ENCODE data around the gene PFKP.

PFKP gene

GRCh38 chr10:3034616-3035015 is 32.7 kb upstream of the PFKP start:
- H2BK5ac ChIP-seq (ENCODE audit: low read length), result no peak overlapping the region
- H2BK120ac ChIP-seq (ENCODE audit: low read depth, low read length), result no peak overlapping the region
- WGBS (ENCODE audit: extremely low coverage, insufficient coverage, low lambda C conversion rate), result no CpG with 5 or more reads among the region's 4 CpGs
- H3K4me1 ChIP-seq (ENCODE audit: control insufficient read depth, low read depth, low read length), result no peaks in the 10 kb centered on the region
- H3K56ac ChIP-seq (ENCODE audit: low read length), result no peak overlapping the region
- no peak overlapping the region for H3K27ac ChIP-seq (ENCODE audit: low read depth, low read length)
- H3K79me2 ChIP-seq (ENCODE audit: control insufficient read depth, insufficient read depth, low read length), result no peaks in the 10 kb centered on the region
- H3K4me2 ChIP-seq (ENCODE audit: low read length), result no peak overlapping the region
- no peaks in the 10 kb centered on the region for H3K36me3 ChIP-seq (ENCODE audit: control insufficient read depth, insufficient read depth, low read length)
- no peak overlapping the region for H4K5ac ChIP-seq (ENCODE audit: low read length)
- H3K27me3 ChIP-seq (ENCODE audit: insufficient read depth, low read length, poor library complexity), result no peaks in the 10 kb centered on the region
- no peak overlapping the region for H3K9ac ChIP-seq (ENCODE audit: low read length)
- no peak for DNase-seq
- no peak overlapping the region for H2BK15ac ChIP-seq (replicated peaks; ENCODE audit: low read depth)
- H3K79me1 ChIP-seq (ENCODE audit: low read length), result no peaks in the 10 kb centered on the region
- no peak overlapping the region for H3K4ac ChIP-seq (ENCODE audit: low read depth, low read length)
- H3K4me3 ChIP-seq (ENCODE audit: low read length), result no peak overlapping the region
- H3K23ac ChIP-seq (ENCODE audit: low read length), result no peak overlapping the region
- no peak overlapping the region for H3K18ac ChIP-seq (ENCODE audit: low read length)
- no peak overlapping the region for H4K8ac ChIP-seq (ENCODE audit: low read depth, low read length)
- H2AK5ac ChIP-seq (ENCODE audit: low read length), result no peak overlapping the region

DNA sequence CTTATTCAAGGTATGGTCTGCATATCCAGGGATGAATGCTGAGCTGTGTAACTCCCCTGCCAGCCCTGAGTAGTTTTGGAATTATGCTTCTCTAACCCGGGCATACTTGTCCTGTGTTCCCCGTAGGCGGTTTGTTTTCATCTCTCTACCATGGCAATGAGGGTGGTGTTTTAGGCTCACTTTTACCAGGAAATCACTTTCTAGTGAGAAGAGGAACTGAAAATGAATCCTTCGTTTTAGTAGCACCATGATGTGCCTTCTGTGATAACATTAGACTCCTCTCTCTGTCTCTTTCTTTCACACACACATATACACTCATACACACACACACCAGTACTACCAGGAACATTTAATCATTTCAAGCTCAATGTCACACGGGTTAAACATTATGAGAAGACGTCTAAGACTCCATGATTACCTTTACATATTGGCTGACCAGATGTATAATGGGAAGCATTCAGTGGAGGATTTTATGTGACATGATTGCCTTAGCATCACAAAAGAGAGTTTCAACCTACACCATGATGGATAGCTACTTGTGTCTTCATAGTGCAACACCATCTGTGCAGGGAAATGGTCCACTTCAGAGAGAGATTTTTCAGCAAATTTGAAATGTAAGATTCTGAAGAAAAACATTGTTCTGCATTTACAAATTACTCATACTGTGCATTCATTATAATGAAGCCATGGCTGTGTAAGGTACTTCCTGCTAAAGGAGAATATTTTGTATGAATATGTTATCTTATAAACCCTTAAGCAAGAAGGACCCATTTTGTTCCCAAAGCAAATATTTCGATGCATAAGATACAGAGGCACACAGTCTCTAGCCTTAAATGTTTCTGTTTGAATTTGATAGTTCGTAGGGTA is 31.0 kb upstream of the PFKP start:
- no peak overlapping the region for H2BK120ac ChIP-seq (ENCODE audit: low read depth, low read length)
- no peak overlapping the region for H2BK15ac ChIP-seq (replicated peaks; ENCODE audit: low read depth)
- no peak overlapping the region for H3K56ac ChIP-seq (ENCODE audit: low read length)
- no peak overlapping the region for H2BK5ac ChIP-seq (ENCODE audit: low read length)
- no peak overlapping the region for H3K27ac ChIP-seq (ENCODE audit: low read depth, low read length)
- H4K8ac ChIP-seq (ENCODE audit: low read depth, low read length), result no peak overlapping the region
- no CpG with 5 or more reads among the region's 8 CpGs for WGBS (ENCODE audit: extremely low coverage, insufficient coverage, low lambda C conversion rate)
- no peak for DNase-seq
- no peak overlapping the region for H3K4me3 ChIP-seq (ENCODE audit: low read length)
- H3K4me1 ChIP-seq (ENCODE audit: control insufficient read depth, low read depth, low read length), result no peaks in the 10 kb centered on the region
- H3K9ac ChIP-seq (ENCODE audit: low read length), result no peak overlapping the region
- H3K4ac ChIP-seq (ENCODE audit: low read depth, low read length), result no peak overlapping the region
- H3K79me1 ChIP-seq (ENCODE audit: low read length), result no peaks in the 10 kb centered on the region
- H4K5ac ChIP-seq (ENCODE audit: low read length), result no peak overlapping the region
- H3K18ac ChIP-seq (ENCODE audit: low read length), result no peak overlapping the region
- H2AK5ac ChIP-seq (ENCODE audit: low read length), result no peak overlapping the region
- no peak overlapping the region for H3K4me2 ChIP-seq (ENCODE audit: low read length)
- no peaks in the 10 kb centered on the region for H3K27me3 ChIP-seq (ENCODE audit: insufficient read depth, low read length, poor library complexity)
- no peaks in the 10 kb centered on the region for H3K79me2 ChIP-seq (ENCODE audit: control insufficient read depth, insufficient read depth, low read length)
- no peaks in the 10 kb centered on the region for H3K36me3 ChIP-seq (ENCODE audit: control insufficient read depth, insufficient read depth, low read length)
- no peak overlapping the region for H3K23ac ChIP-seq (ENCODE audit: low read length)

DNA sequence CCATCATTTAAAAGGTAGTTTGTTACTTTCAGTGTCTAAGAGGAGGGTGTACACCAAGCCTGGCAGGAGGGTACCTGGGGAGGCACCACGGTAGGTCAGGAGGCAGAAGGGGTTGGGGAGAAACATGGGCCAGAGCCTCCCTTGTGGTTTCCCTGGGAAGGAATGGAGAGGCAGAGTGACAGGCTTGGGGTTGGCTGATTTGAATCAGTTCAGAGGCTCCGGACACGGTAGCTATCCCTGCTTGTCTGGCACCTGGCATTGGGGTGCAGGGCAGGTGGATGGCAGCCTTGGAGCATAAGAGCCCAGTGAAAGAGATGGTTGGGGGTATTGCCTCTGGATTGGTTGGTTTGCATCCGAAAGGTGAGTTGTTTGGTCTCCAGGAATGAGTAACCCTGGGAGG is 30.2 kb upstream of the PFKP start:
- H2AK5ac ChIP-seq (ENCODE audit: low read length), result no peak overlapping the region
- H3K18ac ChIP-seq (ENCODE audit: low read length), result no peak overlapping the region
- WGBS (ENCODE audit: extremely low coverage, insufficient coverage, low lambda C conversion rate), result no CpG with 5 or more reads among the region's 4 CpGs
- no peak overlapping the region for H3K56ac ChIP-seq (ENCODE audit: low read length)
- no peak overlapping the region for H2BK5ac ChIP-seq (ENCODE audit: low read length)
- no peak overlapping the region for H3K4ac ChIP-seq (ENCODE audit: low read depth, low read length)
- H3K4me1 ChIP-seq (ENCODE audit: control insufficient read depth, low read depth, low read length), result no peaks in the 10 kb centered on the region
- H3K79me1 ChIP-seq (ENCODE audit: low read length), result no peaks in the 10 kb centered on the region
- H3K4me3 ChIP-seq (ENCODE audit: low read length), result no peak overlapping the region
- no peaks in the 10 kb centered on the region for H3K36me3 ChIP-seq (ENCODE audit: control insufficient read depth, insufficient read depth, low read length)
- H3K27ac ChIP-seq (ENCODE audit: low read depth, low read length), result no peak overlapping the region
- H3K9ac ChIP-seq (ENCODE audit: low read length), result no peak overlapping the region
- H3K27me3 ChIP-seq (ENCODE audit: insufficient read depth, low read length, poor library complexity), result no peaks in the 10 kb centered on the region
- no peak overlapping the region for H4K5ac ChIP-seq (ENCODE audit: low read length)
- DNase-seq, result no peak
- H4K8ac ChIP-seq (ENCODE audit: low read depth, low read length), result no peak overlapping the region
- H2BK15ac ChIP-seq (replicated peaks; ENCODE audit: low read depth), result no peak overlapping the region
- no peak overlapping the region for H3K23ac ChIP-seq (ENCODE audit: low read length)
- no peaks in the 10 kb centered on the region for H3K79me2 ChIP-seq (ENCODE audit: control insufficient read depth, insufficient read depth, low read length)
- no peak overlapping the region for H2BK120ac ChIP-seq (ENCODE audit: low read depth, low read length)
- no peak overlapping the region for H3K4me2 ChIP-seq (ENCODE audit: low read length)

DNA sequence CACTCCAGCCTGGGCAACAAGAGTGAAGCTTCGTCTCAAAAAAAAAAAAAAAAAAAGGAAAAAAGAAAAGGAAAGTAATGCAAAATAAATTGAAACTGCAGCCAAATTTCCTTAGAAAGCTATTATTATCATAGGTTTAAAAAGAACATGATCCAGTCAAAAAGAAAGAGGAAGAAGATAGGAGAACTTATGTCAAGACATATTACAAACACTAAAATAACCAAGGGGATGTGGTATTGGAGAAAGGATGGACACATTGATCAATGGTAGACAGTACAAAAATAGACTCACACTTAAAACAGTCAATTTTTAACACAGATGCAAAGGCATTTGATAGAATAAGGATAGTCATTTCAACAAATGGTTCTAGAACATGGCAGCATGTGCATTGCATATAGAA is 27.3 kb upstream of the PFKP start:
- Histone ChIP-seq H3K4me3 (ENCODE audit: low read length) (no peak overlapping the region), H3K9ac (ENCODE audit: low read length) (no peak overlapping the region), H3K36me3 (ENCODE audit: control insufficient read depth, insufficient read depth, low read length) (no peaks in the 10 kb centered on the region), H3K27me3 (ENCODE audit: insufficient read depth, low read length, poor library complexity) (no peaks in the 10 kb centered on the region), H3K27ac (ENCODE audit: low read depth, low read length) (no peak overlapping the region), H2AK5ac (ENCODE audit: low read length) (no peak overlapping the region), H3K18ac (ENCODE audit: low read length) (no peak overlapping the region), H4K5ac (ENCODE audit: low read length) (no peak overlapping the region), H3K4ac (ENCODE audit: low read depth, low read length) (no peak overlapping the region), H3K4me1 (ENCODE audit: control insufficient read depth, low read depth, low read length) (no peaks in the 10 kb centered on the region), H4K8ac (ENCODE audit: low read depth, low read length) (no peak overlapping the region), H3K79me1 (ENCODE audit: low read length) (no peaks in the 10 kb centered on the region), H2BK120ac (ENCODE audit: low read depth, low read length) (no peak overlapping the region), H3K4me2 (ENCODE audit: low read length) (no peak overlapping the region), H3K56ac (ENCODE audit: low read length) (no peak overlapping the region), H3K23ac (ENCODE audit: low read length) (no peak overlapping the region), H2BK5ac (ENCODE audit: low read length) (no peak overlapping the region), H2BK15ac (replicated peaks; ENCODE audit: low read depth) (no peak overlapping the region), H3K79me2 (ENCODE audit: control insufficient read depth, insufficient read depth, low read length) (no peaks in the 10 kb centered on the region)
- WGBS (ENCODE audit: extremely low coverage, insufficient coverage, low lambda C conversion rate), result no CpG with 5 or more reads among the region's 1 CpG
- no peak for DNase-seq

GRCh38 chr10:3042589-3042988 is 24.8 kb upstream of the PFKP start:
- Histone ChIP-seq H4K5ac (ENCODE audit: low read length) (no peak overlapping the region), H3K9ac (ENCODE audit: low read length) (no peak overlapping the region), H4K8ac (ENCODE audit: low read depth, low read length) (no peak overlapping the region), H3K4me1 (ENCODE audit: control insufficient read depth, low read depth, low read length) (no peaks in the 10 kb centered on the region), H2BK120ac (ENCODE audit: low read depth, low read length) (no peak overlapping the region), H2BK5ac (ENCODE audit: low read length) (no peak overlapping the region), H3K18ac (ENCODE audit: low read length) (no peak overlapping the region), H3K4ac (ENCODE audit: low read depth, low read length) (no peak overlapping the region), H2BK15ac (replicated peaks; ENCODE audit: low read depth) (no peak overlapping the region), H3K79me2 (ENCODE audit: control insufficient read depth, insufficient read depth, low read length) (no peaks in the 10 kb centered on the region), H3K27ac (ENCODE audit: low read depth, low read length) (no peak overlapping the region), H3K4me2 (ENCODE audit: low read length) (no peak overlapping the region), H3K36me3 (ENCODE audit: control insufficient read depth, insufficient read depth, low read length) (no peaks in the 10 kb centered on the region), H3K4me3 (ENCODE audit: low read length) (no peak overlapping the region), H3K27me3 (ENCODE audit: insufficient read depth, low read length, poor library complexity) (no peaks in the 10 kb centered on the region), H2AK5ac (ENCODE audit: low read length) (no peak overlapping the region), H3K79me1 (ENCODE audit: low read length) (no peaks in the 10 kb centered on the region), H3K23ac (ENCODE audit: low read length) (no peak overlapping the region), H3K56ac (ENCODE audit: low read length) (no peak overlapping the region)
- DNase-seq, result no peak
- WGBS (ENCODE audit: extremely low coverage, insufficient coverage, low lambda C conversion rate), result no CpG with 5 or more reads among the region's 10 CpGs
